Right atrium auricular region (tissue), 2 donors: ENCODE results near the gene CEBPE. TPM values are rescaled to one million over a fixed set of nuclear protein-coding genes. Genes with fewer than 3 reads are reported as not detected.

Source experiments
- DNase-seq: peaks from one replicate; pipeline ENCODE4 v3.0.0-alpha.2; 2019; ENCODE audit warnings: low spot score
- H3K27ac ChIP-seq, 2 donors: fragments of 200-600 bp; sonication (generic); 1 replicate in 1 of 2; 2 replicates in 1 of 2; pipeline ENCODE4 v1.5.1; 2016 to 2019
- H3K27me3 ChIP-seq, 2 donors: fragments of 200-600 bp; sonication (generic); one replicate each; pipeline versions ENCODE4 v1.5.1 to v1.6.0; 2017 to 2019
- H3K36me3 ChIP-seq: fragments of 200-600 bp; sonication (generic); one replicate; pipeline ENCODE4 v1.5.1; 2016
- H3K4me1 ChIP-seq, 2 donors: fragments of 200-600 bp; sonication (generic); one replicate each; pipeline versions ENCODE4 v1.5.1 to v1.6.0; 2017 to 2019
- H3K4me3 ChIP-seq, 2 donors: fragments of 200-600 bp; sonication (generic); 1 replicate in 1 of 2; 2 replicates in 1 of 2; pipeline ENCODE4 v1.5.1; 2017 to 2019; ENCODE audit warnings: mild to moderate bottlenecking in 1 of 2, moderate library complexity in 1 of 2
- H3K9me3 ChIP-seq, 2 donors: fragments of 200-600 bp; sonication (generic); one replicate each; pipeline ENCODE4 v1.5.1; 2019
- CTCF ChIP-seq, 2 donors: fragments of 200-600 bp; sonication (generic); IDR thresholded peaks; one replicate each; pipeline ENCODE4 v1.5.1; 2019; ENCODE audit warnings: antibody characterized with exemption in 2 of 2
- total RNA-seq, 2 donors: library from RNA; depleted of rRNA; stranded (reverse); fragments of >200 nt; gene quantifications; one replicate each; pipeline ENCODE4 v1.1.0, GENCODE V29; 2016

The CEBPE gene
- total RNA-seq, 2 donors from 2014 or later, result not detected

DNA sequence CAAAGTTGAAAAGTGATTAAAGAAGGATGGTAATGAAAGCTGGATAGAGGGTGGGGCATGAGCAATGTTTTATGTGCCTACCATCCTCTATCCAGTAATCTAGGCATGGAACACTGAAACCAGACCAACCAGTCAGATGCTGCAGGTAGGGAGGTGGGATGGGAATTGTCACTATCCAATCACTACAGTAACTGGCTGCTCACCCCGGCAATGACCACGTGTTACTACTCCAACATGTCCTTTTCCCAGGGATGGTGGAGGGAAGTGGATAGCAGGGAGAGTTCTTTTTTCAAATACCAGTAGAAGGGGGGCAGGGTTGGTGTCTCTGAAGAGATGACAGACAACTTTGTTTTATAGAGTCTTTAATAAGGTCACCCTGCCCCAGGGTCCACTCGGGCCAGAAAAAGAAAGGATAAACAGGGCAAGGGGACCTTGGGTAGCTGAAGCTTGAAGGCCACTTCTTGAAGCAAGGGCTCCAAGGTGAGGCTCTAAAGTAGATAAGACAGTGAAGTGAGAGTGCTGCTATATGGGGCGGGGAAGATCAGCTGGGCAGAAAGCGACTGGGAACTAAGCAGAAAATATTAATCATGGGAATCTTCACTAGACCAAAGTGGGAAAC lies 47.0 kb downstream of the CEBPE start:
- Histone ChIP-seq H3K27ac (peak overlapping the region; percentile 78 to 84), H3K4me1 (peaks cover 0 to 38% of the 10 kb centered on the region in 2 donors), H3K27me3 (no peaks in the 10 kb centered on the region), H3K9me3 (no peaks in the 10 kb centered on the region), H3K36me3 (peaks cover 65% of the 10 kb centered on the region), H3K4me3 (peak overlapping the region in 1 of 2 donors; percentile 54)
- no peak for TF ChIP-seq CTCF (IDR thresholded peaks at IDR 0.05)
- DNase-seq, result no peak

GRCh38 chr14:23071244-23071920 lies 47.7 kb downstream of the CEBPE start:
- Histone ChIP-seq H3K4me3 (peak overlapping the region; percentile 54), H3K36me3 (peaks cover 66% of the 10 kb centered on the region), H3K4me1 (peaks cover 0 to 35% of the 10 kb centered on the region in 2 donors), H3K27me3 (no peaks in the 10 kb centered on the region), H3K27ac (peak overlapping the region; percentile 78 to 84), H3K9me3 (no peaks in the 10 kb centered on the region)
- DNase-seq, result peak; percentile 88
- TF ChIP-seq CTCF (IDR thresholded peaks at IDR 0.05), result no peak

DNA sequence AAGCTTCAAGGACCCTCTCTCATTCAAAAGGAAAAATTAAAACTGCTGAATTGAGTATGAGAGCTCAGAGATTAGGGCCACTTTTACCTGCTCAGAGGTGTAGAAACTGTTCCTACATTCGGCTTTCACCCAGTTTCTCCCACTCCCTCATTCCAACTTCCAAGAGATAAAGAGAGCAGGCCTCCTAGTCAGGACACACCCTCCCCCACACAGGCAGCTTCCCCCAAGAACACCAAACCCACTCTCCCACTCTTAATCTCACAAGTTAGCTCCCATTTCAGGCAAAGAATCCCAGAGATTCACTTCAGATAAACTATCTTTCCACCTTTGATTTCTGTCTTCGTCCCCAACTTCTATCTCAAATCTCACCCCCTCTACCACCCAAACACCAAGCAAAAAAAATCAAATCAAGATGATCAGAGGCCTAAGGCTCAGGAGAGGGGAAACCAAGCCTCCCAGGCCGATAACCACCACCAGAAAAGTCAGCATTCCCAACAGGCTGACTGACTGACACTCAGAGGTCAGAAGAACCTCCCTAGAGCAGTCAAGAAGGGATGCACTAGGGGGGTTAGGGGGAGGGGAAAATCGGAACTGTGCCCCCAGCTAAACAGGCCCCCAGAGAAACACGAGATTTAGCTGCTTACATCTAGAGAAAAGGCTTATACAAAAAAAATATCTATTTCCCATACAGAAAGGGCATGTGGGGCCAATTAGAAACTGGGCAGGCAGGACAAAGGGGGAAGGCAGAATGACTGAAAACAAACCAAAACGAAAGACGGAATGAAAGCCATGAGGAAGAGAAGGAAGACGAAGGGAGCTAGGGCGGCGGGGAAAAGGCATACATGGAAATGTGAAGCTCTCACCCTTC lies 48.6 kb downstream of the CEBPE start:
- Histone ChIP-seq H3K4me3 (peak overlapping the region; percentile 54), H3K9me3 (no peaks in the 10 kb centered on the region), H3K27ac (peak overlapping the region; percentile 78 to 84), H3K27me3 (no peaks in the 10 kb centered on the region), H3K36me3 (peaks cover 66% of the 10 kb centered on the region), H3K4me1 (peaks cover 0 to 35% of the 10 kb centered on the region in 2 donors)
- TF ChIP-seq CTCF (IDR thresholded peaks at IDR 0.05), result no peak
- DNase-seq, result no peak

- no peak for DNase-seq
- H3K4me1 ChIP-seq, result peaks cover 0 to 35% of the 10 kb centered on the region in 2 donors
- H3K27me3 ChIP-seq, result no peaks in the 10 kb centered on the region
- TF ChIP-seq CTCF (IDR thresholded peaks at IDR 0.05), result no peak
- H3K4me3 ChIP-seq, result no peak overlapping the region
- no peak overlapping the region for H3K27ac ChIP-seq
- H3K9me3 ChIP-seq, result no peaks in the 10 kb centered on the region
- H3K36me3 ChIP-seq, result peaks cover 64% of the 10 kb centered on the region
Measured at GRCh38 chr14:23069413-23069806, 49.6 kb downstream of the CEBPE start.

- Histone ChIP-seq H3K27ac (no peak overlapping the region), H3K4me3 (no peak overlapping the region), H3K4me1 (peaks cover 0 to 35% of the 10 kb centered on the region in 2 donors), H3K9me3 (no peaks in the 10 kb centered on the region), H3K27me3 (no peaks in the 10 kb centered on the region), H3K36me3 (peaks cover 64% of the 10 kb centered on the region)
- peak; percentile 87 for DNase-seq
- TF ChIP-seq CTCF (IDR thresholded peaks at IDR 0.05), result peak; percentile 94 to 98
Measured at GRCh38 chr14:23068789-23069412, 50.2 kb downstream of the CEBPE start.
